ENCODE measurements around the gene CDKN2D. TPM values are rescaled to one million over a fixed set of nuclear protein-coding genes. Genes with fewer than 3 reads are reported as not detected.
A peak's percentile ranks its signal among the peaks of the same experiment; 100 is the strongest.

Gene CDKN2D
- total RNA-seq, 1 donor = 19.7 TPM

DNA sequence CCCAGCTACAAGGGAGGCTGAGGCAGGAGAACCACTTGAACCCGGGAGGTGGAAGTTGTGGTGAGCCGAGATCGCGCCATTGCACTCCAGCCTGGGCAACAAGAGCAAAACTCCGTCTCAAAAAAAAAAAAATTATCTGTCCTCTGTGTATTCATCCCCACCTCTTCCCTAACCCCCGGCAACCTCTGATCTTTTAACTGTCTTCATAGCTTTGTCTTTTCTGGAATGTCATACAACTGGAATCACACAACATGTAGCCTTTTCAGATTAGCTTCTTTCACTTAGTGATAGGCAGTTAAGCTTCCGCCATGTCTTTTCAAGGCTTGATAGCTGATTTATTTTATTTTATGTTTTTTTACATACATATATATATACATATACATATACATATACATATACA lies 43.1 kb downstream of the CDKN2D start:
- DNase-seq (ENCODE audit: low read depth in 2 of 3, low spot score in 2 of 3) = no peak

DNA sequence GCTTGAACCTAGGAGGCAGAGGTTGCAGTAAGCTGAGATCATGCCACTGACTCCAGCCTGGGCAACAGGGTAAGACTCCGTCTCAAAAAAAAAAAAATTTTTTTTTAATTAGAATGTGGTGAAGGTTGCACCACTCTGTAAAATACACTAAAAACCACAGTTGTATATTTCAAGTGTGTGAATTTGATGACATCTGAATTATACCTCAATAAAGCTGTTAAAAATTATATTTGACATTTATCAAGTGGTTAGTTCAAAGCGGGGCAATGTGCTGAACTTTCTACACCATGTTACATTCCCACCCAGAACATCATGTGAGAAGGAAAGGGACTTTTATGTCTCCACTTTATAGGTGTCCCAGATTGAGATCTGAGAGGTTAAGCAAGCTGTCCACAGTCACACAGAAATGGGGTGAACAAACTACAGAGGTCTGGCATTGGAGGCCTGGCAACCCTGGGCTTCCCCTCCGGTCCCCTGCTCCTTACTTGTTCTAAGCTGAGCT lies 45.6 kb downstream of the CDKN2D start:
- DNase-seq (ENCODE audit: low read depth in 2 of 3, low spot score in 2 of 3) = no peak

DNA sequence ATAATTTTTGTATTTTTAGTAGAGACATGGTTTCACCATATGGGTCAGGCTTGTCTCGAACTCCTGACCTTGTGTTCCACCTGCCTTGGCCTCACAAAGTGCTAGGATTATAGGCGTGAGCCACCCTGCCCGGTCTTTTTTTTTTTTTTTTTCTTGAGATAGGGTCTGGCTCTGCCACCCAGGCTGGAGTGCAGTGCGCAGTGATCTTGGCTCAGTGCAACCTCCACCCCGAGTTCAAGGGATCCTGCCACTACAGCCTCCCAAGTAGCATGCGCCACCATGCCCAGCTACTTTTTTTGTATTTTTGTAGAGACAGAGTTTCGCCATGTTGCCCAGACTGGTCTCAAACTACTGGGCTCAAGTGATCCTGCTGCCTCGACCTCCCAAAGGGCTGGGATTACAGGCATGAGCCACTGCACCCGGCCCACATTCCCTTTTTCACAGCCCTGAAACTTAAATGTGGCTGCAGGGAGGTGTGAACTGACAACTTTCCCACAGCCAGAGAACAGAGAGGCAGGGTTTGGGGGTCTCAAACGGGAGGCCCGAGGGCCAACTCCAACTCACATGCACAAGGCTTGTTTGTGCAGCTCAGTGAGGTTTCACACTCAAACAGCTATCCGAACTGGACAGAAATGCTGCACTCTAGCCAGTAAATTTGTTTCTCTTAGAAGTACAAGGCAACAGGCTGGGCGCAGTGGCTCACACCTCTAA lies 47.2 kb downstream of the CDKN2D start:
- no peak for DNase-seq (ENCODE audit: low read depth in 2 of 3, low spot score in 2 of 3)

DNA sequence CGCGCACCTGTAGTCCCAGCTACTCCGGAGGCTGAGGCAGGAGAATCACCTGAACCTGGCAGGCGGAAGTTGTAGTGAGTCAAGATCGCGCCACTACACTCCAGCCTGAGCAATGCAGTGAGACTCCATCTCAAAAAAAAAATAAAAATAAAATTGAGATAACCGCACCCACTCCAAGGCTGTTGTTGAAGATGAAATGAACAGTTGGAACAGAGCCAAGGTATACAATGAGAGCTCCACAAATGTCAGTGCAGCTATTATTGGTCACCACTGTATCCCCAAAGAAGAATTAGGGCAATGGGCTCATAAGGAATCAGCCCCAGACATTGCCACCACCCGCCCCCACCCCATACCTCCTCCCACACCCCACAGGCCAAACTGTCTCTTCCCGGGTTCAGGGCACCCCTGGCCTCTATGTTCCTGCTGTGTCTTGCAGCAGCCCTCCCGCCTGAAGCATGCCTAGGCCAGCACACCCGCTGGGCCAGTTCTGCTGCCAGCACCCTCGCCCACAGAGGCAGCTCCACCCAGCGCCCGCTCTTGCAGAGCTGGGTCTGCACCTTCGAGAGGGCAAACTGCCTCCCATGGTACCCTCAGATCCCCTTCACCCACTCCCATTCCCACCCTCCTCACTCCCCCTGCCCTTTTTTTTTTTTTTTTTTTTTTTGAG lies 48.0 kb downstream of the CDKN2D start:
- DNase-seq (ENCODE audit: low read depth in 2 of 3, low spot score in 2 of 3) = no peak

DNA sequence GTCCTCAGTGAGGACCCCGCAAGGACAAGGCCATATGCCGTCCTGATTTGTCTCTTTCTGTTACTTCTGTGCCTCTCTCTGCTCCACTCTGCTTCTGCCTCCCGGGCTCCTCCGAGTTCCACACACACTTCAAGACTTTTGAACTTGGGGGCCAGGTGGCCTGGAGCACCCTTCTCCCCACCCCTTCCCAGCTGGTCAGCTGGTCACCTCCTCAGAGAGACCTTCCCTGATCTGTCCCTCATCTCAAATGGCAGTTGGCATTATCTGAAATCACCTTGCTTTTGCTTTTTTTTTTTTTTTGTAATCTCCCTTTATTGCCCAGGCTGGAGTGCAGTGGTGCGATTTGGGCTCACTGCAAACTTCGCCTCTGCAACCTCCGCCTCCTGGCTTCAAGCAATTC lies 49.4 kb downstream of the CDKN2D start:
- DNase-seq (ENCODE audit: low read depth in 2 of 3, low spot score in 2 of 3) = no peak

DNA sequence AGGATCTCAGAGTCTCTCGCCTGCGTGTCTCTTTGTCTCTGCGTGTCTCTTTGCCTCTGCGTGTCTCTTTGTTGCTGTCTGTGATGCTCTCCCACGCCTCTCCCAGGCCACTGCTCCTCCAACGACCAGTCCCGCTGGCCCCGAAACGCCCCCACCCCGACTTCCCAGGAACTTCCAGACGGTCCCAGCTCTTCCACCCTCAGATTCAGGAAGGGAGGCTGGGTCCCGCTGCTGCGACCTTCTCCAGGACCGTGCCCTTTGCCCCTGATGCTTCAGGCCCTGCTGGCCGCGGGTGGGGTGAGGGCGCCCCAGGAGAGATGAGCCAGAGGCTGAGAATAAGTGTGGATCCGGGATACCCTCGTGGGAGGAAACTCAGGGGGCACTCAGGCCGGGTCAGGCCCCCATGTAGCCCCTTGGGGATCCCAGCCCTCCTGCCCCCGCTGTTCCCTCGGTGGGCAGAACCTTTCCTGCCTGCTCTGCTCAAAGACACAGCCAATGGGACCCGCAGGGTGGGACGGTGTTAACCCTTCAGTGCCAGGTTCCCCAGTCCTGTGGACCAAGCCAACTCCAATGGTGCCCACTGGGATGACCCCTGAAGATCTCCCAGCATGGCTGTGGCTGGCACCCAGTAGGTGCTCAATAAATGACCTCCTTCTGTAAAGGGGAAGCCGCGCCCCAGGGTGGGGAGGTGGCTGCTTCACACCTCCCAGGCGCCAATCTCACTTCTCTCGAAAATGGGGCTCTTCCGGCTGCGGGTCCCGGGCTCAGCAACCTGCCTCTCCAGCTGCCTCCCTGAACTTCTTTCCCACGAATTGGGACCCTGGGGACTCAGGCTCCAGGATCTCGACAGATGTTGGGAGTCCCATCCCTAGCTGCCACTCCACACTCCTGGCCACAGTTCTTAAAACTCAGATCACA lies 50.1 kb downstream of the CDKN2D start:
- no peak for DNase-seq (ENCODE audit: low read depth in 2 of 3, low spot score in 2 of 3)

DNA sequence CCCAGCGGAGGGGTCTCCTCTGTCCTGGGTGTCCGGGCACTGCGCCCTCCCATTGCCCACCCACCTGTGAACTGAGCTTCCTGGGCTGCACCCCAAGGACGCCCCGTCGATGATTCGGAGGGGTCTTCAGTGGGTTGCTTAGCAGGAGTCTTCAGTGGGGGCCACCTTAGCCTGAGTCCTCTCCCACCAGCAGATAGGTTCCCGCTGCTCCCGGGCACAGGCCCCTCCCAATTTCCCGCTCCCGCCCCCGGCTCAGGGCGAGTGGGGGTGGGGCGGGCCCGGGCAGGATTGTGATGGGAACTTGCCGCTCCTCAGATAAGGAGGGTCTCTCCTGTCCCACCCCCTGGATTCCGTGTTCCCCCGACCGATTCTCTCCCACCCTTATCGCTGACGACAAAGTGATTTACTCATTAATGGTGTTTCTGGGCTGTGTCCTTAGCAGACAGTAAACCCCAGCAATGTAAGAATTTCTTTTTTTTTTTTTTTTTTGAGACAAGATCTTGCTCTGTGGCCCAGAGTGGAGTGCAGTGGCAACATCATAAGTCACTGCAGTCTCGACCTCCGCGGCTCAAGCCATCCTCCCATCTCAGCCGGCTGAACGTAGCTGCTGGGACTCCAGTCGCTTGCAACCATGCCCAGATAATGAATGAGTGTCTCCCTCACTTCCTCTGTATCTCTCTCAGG lies 50.9 kb downstream of the CDKN2D start:
- peak in 1 of 3 donors; percentile 28 for DNase-seq (ENCODE audit: low read depth in 2 of 3, low spot score in 2 of 3)

DNA sequence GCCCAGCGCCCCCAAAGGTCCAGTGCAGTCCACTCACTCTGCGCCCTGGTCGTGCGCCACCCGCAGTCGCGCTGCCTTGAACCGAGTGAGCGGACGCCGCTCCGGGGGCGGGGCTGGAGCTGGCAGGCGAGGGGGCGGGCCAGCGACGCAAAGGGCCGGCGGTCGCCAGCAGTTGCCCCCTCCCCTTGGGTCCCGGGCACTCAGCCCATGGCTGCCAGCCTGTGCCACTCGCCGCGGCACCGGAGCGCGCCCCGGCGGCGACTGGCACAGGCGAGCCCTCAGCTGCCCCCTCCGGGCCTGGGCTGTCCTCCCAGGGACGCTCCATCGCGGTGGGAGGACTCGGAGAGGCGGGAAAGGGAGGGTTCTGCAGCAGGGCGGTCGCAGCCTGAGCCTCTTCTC lies 51.4 kb downstream of the CDKN2D start, which contains the start of gene S1PR5:
Gene S1PR5 (minus strand): TSS at position 87 of the 399 bp plus-strand sequence. CDS start 2,436 bp downstream, outside the sequence.
- no peak for DNase-seq (ENCODE audit: low read depth in 2 of 3, low spot score in 2 of 3)

DNA sequence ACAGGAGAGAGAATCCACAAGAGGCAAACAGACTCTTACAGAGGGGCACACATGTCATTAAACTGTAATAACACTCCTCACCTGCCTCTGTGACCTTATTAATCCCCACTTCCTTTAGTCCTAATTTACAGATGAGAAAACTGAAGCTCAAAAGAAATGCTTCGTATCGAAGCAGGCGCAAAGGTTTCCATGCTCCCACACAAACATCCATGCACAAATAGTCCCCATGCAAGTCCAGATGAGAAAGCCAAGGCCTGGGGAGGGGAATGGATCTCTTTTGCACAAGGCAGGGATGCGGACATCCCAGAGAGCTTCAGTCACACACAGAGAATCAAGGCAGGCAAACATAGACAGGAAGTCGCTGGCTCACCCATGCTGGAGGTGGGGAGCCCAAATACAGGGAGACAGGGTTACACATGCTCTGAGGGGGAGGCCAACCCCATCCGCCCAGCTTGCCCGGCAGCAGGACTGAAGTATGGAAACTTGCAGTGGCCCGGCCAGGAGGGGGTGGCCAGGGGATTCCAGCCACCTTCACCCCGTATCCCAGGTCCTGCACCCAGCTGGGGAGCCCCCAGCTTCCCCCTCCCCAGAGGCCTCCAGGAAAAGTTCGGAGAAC lies 52.0 kb downstream of the CDKN2D start:
- no peak for DNase-seq (ENCODE audit: low read depth in 2 of 3, low spot score in 2 of 3)

Small RNA genes within 50 kb of the gene (small RNA-seq; reads per million reads assigned to genes)
- gene MIR1238 (not detected), gene RNU7-140P (not detected)

Other genes starting within 250 kb of the CDKN2D start
- 47.9 TPM for gene RAVER1, start 235.4 kb downstream of the CDKN2D start, total RNA-seq
- 367 TPM for gene ICAM3, start 229.4 kb downstream of the CDKN2D start, total RNA-seq
- gene TYK2, start 188.4 kb downstream of the CDKN2D start, total RNA-seq = 174 TPM
- 131 TPM for gene CDC37, start 165.4 kb downstream of the CDKN2D start, total RNA-seq
- under 0.01 TPM for gene PDE4A, start 148.4 kb downstream of the CDKN2D start, total RNA-seq
- 235 TPM for gene KEAP1, start 65.6 kb downstream of the CDKN2D start, total RNA-seq
- 0.27 TPM for gene S1PR5, start 51.5 kb downstream of the CDKN2D start, total RNA-seq
- gene ATG4D, start 25.1 kb downstream of the CDKN2D start, total RNA-seq = 33.7 TPM
- gene KRI1, start 3.0 kb downstream of the CDKN2D start, total RNA-seq = 21.5 TPM
- 0.27 TPM for gene AP1M2, start 18.3 kb upstream of the CDKN2D start, total RNA-seq
- gene SLC44A2, start 56.6 kb upstream of the CDKN2D start, total RNA-seq = 46.3 TPM
- 213 TPM for gene ILF3, start 85.4 kb upstream of the CDKN2D start, total RNA-seq
- 58.4 TPM for gene QTRT1, start 132.5 kb upstream of the CDKN2D start, total RNA-seq
- 174 TPM for gene DNM2, start 149.1 kb upstream of the CDKN2D start, total RNA-seq

All from hematopoietic multipotent progenitor cell (in vitro differentiated cells).